ENCODE measurements around the gene OR4N2. TPM values are rescaled to one million over a fixed set of nuclear protein-coding genes. Genes with fewer than 3 reads are reported as not detected.
"Not testable (repeated sequence)": the region's sequence is repeated elsewhere in the genome, so short reads cannot be mapped to it uniquely, and the experiment has no call there.

OR4N2 gene
- total and polyA plus RNA-seq, 12 donors, result not detected

DNA sequence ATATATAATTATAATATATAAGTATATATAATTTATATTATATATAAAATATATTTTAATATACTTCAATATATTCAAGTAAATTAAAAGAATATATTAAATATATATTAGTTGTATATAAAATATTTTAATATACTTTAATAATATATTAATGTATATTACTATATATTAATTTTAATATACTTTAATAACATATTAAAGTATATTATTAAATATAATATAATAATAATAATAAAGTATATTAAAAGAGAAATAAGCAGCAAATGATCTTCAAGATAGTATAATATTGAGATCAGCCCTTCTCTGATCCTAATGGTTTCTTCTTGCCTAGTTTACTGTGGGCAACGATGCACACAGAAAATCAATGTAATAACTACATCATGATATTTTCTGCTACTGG lies 28.0 kb upstream of the OR4N2 start:
- 50 to 76% (median 64%) methylated on average over 1 of the region's 1 CpG for WGBS, 4 donors
- H3K4me1 ChIP-seq (replicated peaks in 1 of 2), result no peaks in the 10 kb centered on the region

GRCh38 chr14:19785848-19786247 lies 17.7 kb upstream of the OR4N2 start:
- intact Hi-C loops (cut with DNase I); DNase-seq; H3K4me1 ChIP-seq (replicated peaks in 1 of 2); H3K36me3 ChIP-seq (replicated peaks in 1 of 2); H3K27me3 ChIP-seq; H3K9me3 ChIP-seq (replicated peaks in 1 of 3); H3K27ac ChIP-seq; H3K4me3 ChIP-seq: not testable (repeated sequence)
- 75 to 82% (median 77%) methylated on average over 16 of the region's 16 CpGs for whole genome bisulfite sequencing, 4 donors

More for the DNA sequence above, 28.0 kb upstream of the OR4N2 start:
- Histone ChIP-seq H3K27ac (no peak overlapping the region), H3K27me3 (no peaks in the 10 kb centered on the region), H3K4me3 (no peak overlapping the region), H3K9me3 (replicated peaks in 1 of 3) (no peaks in the 10 kb centered on the region), H3K36me3 (replicated peaks in 1 of 2) (no peaks in the 10 kb centered on the region)
- no peak for TF ChIP-seq POLR2A (IDR thresholded peaks at IDR 0.05)
- TF ChIP-seq, protein P1, sequence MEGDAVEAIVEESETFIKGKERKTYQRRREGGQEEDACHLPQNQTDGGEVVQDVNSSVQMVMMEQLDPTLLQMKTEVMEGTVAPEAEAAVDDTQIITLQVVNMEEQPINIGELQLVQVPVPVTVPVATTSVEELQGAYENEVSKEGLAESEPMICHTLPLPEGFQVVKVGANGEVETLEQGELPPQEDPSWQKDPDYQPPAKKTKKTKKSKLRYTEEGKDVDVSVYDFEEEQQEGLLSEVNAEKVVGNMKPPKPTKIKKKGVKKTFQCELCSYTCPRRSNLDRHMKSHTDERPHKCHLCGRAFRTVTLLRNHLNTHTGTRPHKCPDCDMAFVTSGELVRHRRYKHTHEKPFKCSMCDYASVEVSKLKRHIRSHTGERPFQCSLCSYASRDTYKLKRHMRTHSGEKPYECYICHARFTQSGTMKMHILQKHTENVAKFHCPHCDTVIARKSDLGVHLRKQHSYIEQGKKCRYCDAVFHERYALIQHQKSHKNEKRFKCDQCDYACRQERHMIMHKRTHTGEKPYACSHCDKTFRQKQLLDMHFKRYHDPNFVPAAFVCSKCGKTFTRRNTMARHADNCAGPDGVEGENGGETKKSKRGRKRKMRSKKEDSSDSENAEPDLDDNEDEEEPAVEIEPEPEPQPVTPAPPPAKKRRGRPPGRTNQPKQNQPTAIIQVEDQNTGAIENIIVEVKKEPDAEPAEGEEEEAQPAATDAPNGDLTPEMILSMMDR (IDR thresholded peaks at IDR 0.05), result no peak
- intact Hi-C loops (cut with DNase I), result no loop called here
- no peak for DNase-seq

DNA sequence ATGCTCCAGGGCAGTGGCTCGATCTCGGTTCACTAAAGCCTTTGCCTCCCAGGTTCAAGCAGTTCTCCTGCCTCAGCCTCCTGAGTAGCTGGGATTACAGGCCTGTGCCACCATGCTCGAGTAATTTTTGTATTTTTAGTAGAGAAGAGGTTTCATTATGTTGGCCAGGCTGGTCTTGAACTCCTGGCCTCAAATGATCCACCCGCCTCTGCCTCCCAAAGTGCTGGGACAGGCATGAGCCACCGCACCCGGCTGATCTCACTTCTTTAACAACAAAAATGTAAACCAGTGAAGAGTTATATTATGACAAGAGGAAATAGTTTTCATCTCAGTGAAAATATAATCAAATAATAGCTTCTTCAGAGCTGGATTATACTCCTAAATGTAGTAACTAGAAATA lies 16.3 kb upstream of the OR4N2 start:
- WGBS, 4 donors, result 67 to 78% (median 73%) methylated on average over 6 of the region's 6 CpGs
- H3K36me3 ChIP-seq (replicated peaks in 1 of 2); H3K9me3 ChIP-seq (replicated peaks in 1 of 3); H3K27me3 ChIP-seq; H3K4me3 ChIP-seq; DNase-seq; intact Hi-C loops (cut with DNase I); H3K4me1 ChIP-seq (replicated peaks in 1 of 2); H3K27ac ChIP-seq: not testable (repeated sequence)

DNA sequence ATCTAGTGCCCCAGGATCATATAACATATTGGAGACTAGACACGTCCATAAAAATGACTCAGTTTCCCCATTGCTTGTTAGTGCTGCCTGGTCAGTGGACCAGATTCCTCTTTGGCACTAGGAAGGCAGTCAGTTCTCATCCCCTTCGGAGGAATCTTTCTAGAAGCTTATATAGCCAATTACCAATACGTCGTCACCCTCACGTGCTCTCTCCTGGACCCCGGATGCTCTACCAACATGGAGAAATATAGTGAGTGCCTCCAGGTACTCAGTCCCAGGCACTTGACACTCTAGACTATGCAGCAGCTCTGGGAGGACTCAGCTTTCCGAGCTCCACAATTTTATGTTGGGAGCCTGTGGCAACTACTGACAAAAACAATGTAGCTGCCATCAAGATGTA lies 15.4 kb upstream of the OR4N2 start:
- H3K4me3 ChIP-seq; intact Hi-C loops (cut with DNase I); H3K27ac ChIP-seq; H3K36me3 ChIP-seq (replicated peaks in 1 of 2); DNase-seq; H3K9me3 ChIP-seq (replicated peaks in 1 of 3); H3K27me3 ChIP-seq; H3K4me1 ChIP-seq (replicated peaks in 1 of 2): not testable (repeated sequence)
- WGBS, 4 donors, result 60 to 61% (median 60%) methylated on average over 7 of the region's 7 CpGs

DNA sequence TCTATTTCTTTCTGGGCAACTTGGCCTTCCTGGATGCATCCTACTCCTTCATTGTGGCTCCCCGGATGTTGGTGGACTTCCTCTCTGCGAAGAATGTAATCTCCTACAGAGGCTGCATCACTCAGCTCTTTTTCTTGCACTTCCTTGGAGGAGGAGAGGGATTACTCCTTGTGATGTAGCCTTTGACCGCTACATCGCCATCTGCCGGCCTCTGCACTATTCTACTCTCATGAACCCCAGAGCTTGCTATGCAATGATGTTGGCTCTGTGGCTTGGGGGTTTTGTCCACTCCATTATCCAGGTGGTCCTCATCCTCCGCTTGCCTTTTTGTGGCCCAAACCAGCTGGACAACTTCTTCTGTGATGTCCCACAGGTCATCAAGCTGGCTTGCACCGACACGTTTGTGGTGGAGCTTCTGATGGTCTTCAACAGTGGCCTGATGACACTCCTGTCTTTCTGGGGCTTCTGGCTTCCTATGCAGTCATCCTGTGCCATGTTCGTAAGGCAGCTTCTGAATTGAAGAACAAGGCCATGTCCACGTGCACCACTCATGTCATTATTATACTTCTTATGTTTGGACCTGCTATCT lies 7.0 kb upstream of the OR4N2 start:
- H3K27ac ChIP-seq; DNase-seq; H3K9me3 ChIP-seq (replicated peaks in 1 of 3); H3K36me3 ChIP-seq (replicated peaks in 1 of 2); H3K4me3 ChIP-seq; H3K27me3 ChIP-seq; H3K4me1 ChIP-seq (replicated peaks in 1 of 2); intact Hi-C loops (cut with DNase I): not testable (repeated sequence)
- 55 to 71% (median 62%) methylated on average over 10 of the region's 10 CpGs for WGBS, 4 donors

- no peaks in the 10 kb centered on the region for H3K36me3 ChIP-seq (replicated peaks in 1 of 2)
- no peaks in the 10 kb centered on the region for H3K4me1 ChIP-seq (replicated peaks in 1 of 2)
- no peak overlapping the region for H3K4me3 ChIP-seq
- H3K27me3 ChIP-seq, result no peaks in the 10 kb centered on the region
- WGBS, 4 donors, result 79 to 83% (median 83%) methylated on average over 5 of the region's 5 CpGs; no CpG with 5 or more reads in 1 of the 4 donors
- no peak for TF ChIP-seq POLR2A (IDR thresholded peaks at IDR 0.05)
- TF ChIP-seq, protein P1 (IDR thresholded peaks at IDR 0.05), result no peak
- H3K27ac ChIP-seq, result no peak overlapping the region
- DNase-seq, result no peak
- intact Hi-C loops (cut with DNase I), result no loop called here
- H3K9me3 ChIP-seq (replicated peaks in 1 of 3), result no peaks in the 10 kb centered on the region
Measured at GRCh38 chr14:19799880-19800279, 3.7 kb upstream of the OR4N2 start.

Measured in adrenal gland (tissue), 12 donors.